K562 (cell line): Measurements from ENCODE around the gene SUCO. TPM values are rescaled to one million over a fixed set of nuclear protein-coding genes. Genes with fewer than 3 reads are reported as not detected.

ENCODE experiments used
- ATAC-seq: fragments of 200-7000 bp; cut with Tn5 transposase; 3 replicates; pipeline ENCODE4 v1.9.1; 2020; ENCODE audit warnings: moderate library complexity
- BruUV-seq: library from RNA; stranded (reverse); fragments of 400-500 nt; replicated peaks from 2 replicates; lab custom pipeline; 2021; lab: Mats Ljungman, UMichigan
- CTCF ChIA-PET: fragments of 300-600 bp; formaldehyde crosslinking; extraction: SDS; loops from one replicate; lab custom pipeline; 2021; ENCODE audit warnings: low intra/inter-chr PET ratio; lab: Yijun Ruan, JAX
- POLR2A ChIA-PET: fragments of 300-600, 350-650 bp; sonication (Branson Sonifier 250); formaldehyde crosslinking; extraction: SDS; loops from one replicate; lab custom pipeline; 2021; ENCODE audit warnings: antibody characterized with exemption, inconsistent platforms; lab: Yijun Ruan, JAX
- DNase-seq, 4 experiments: peaks; one replicate each; pipeline versions ENCODE4 v3.0.0 to v3.0.0-alpha.2; 2011 to 2018; ENCODE audit warnings: low spot score in 3 of 4, mixed read lengths in 3 of 4; ENCODE audit errors: extremely low read depth in 1 of 4
- FAIRE-seq: peaks from 2 replicates; lab custom pipeline; 2011; peaks lifted over from hg19 to GRCh38; lab: Jason Lieb, UNC
- H2AFZ ChIP-seq: 2 replicates; pipeline ENCODE4 v1.6.0; 2011; ENCODE audit warnings: low read depth, low read length, control low read depth, inconsistent platforms
- H3K27ac ChIP-seq: fragments of 200-600 bp; 3 replicates; pipeline ENCODE4 v1.8.0; 2011; ENCODE audit warnings: low read depth, mild to moderate bottlenecking, control low read depth, inconsistent platforms, low read length, moderate library complexity, mixed read lengths; ENCODE audit errors: extremely low read depth
- H3K27me3 ChIP-seq, 2 experiments: fragments of 300-600 bp in 1 of 2; 2 replicates in 1 of 2; 3 replicates in 1 of 2; pipeline versions ENCODE4 v1.6.0 to v1.8.0; 2011; ENCODE audit warnings: inconsistent platforms in 2 of 2, low read length in 2 of 2, mild to moderate bottlenecking in 1 of 2, mixed read lengths in 1 of 2, moderate library complexity in 1 of 2; ENCODE audit not compliant: control insufficient read depth in 2 of 2, insufficient read depth in 2 of 2
- H3K36me3 ChIP-seq: fragments of 300-600 bp; 3 replicates; pipeline ENCODE4 v1.8.0; 2011; ENCODE audit warnings: mild to moderate bottlenecking, low read length, inconsistent platforms; ENCODE audit not compliant: control insufficient read depth, insufficient read depth
- H3K4me1 ChIP-seq, 2 experiments: fragments of 200-600 bp in 1 of 2; replicated peaks in 1 of 2; 2 replicates in 1 of 2; 3 replicates in 1 of 2; pipeline versions ENCODE4 v1.5.1 to v1.8.0; 2011; ENCODE audit warnings: inconsistent platforms in 2 of 2, low read length in 2 of 2, mild to moderate bottlenecking in 1 of 2, mixed read lengths in 1 of 2, moderate library complexity in 1 of 2; ENCODE audit not compliant: control insufficient read depth in 2 of 2, insufficient read depth in 2 of 2
- H3K4me2 ChIP-seq: 2 replicates; pipeline ENCODE4 v1.6.1; 2011; ENCODE audit warnings: low read length, control low read depth, inconsistent platforms, mixed read lengths; ENCODE audit not compliant: insufficient read depth
- H3K4me3 ChIP-seq: fragments of 200-600 bp; sonication (generic), shearing (Covaris generic); 2 replicates; pipeline ENCODE4 v1.5.1; 2016; ENCODE audit warnings: control low read depth, inconsistent platforms
- H3K79me2 ChIP-seq: fragments of 200-600 bp; 3 replicates; pipeline ENCODE4 v1.8.0; 2011; ENCODE audit warnings: low read length, inconsistent platforms; ENCODE audit not compliant: control insufficient read depth, insufficient read depth
- H3K9ac ChIP-seq, 2 experiments: 2 replicates each; pipeline versions ENCODE4 v1.6.0 to v1.6.1; 2011; ENCODE audit warnings: low read depth in 2 of 2, low read length in 2 of 2, control low read depth in 1 of 2, inconsistent platforms in 1 of 2, mild to moderate bottlenecking in 1 of 2, mixed read lengths in 1 of 2; ENCODE audit not compliant: insufficient read depth in 1 of 2
- H3K9me1 ChIP-seq: one replicate; pipeline ENCODE4 v1.6.0; 2011; ENCODE audit warnings: inconsistent platforms, mild to moderate bottlenecking, low read length, moderate library complexity; ENCODE audit not compliant: control insufficient read depth, insufficient read depth
- H3K9me3 ChIP-seq: replicated peaks from 2 replicates; pipeline ENCODE4 v1.5.1; 2011; ENCODE audit warnings: low read depth, low read length, inconsistent platforms; ENCODE audit not compliant: control insufficient read depth, insufficient read depth
- H4K20me1 ChIP-seq: replicated peaks from 2 replicates; pipeline ENCODE4 v1.6.1; 2011; ENCODE audit warnings: low read length, inconsistent platforms, mixed read lengths; ENCODE audit not compliant: control insufficient read depth, insufficient read depth
- ETS1 ChIP-seq: conservative IDR thresholded peaks from 2 replicates; pipeline ENCODE4 v1.6.1; 2011; ENCODE audit warnings: low read depth, mild to moderate bottlenecking, low read length; ENCODE audit not compliant: control insufficient read depth
- HIVEP1 ChIP-seq: fragments of 250-450 bp; sonication (Bioruptor Pico); IDR thresholded peaks from 2 replicates; pipeline ENCODE4 v1.4.0; 2020; ENCODE audit warnings: mild to moderate bottlenecking
- MAFF ChIP-seq: IDR thresholded peaks from 2 replicates; pipeline ENCODE4 v1.6.1; 2012; ENCODE audit warnings: low read length, improper control_type of control experiment
- MAFG ChIP-seq: fragments of 450-650 bp; conservative IDR thresholded peaks from 2 replicates; pipeline ENCODE4 v1.6.1; 2016; ENCODE audit warnings: missing genetic modification characterization, missing compliant biosample characterization
- MAFK ChIP-seq: IDR thresholded peaks from 2 replicates; pipeline ENCODE4 v1.6.1; 2011; ENCODE audit warnings: low read length, improper control_type of control experiment
- NR0B1 ChIP-seq: fragments of 450-650 bp; IDR thresholded peaks from one replicate; pipeline ENCODE4 v1.6.1; 2018; ENCODE audit warnings: mild to moderate bottlenecking, moderate library complexity; ENCODE audit not compliant: partially characterized antibody
- PPARD ChIP-seq: fragments of 250-450 bp; sonication (Bioruptor Pico); IDR thresholded peaks from 2 replicates; pipeline ENCODE4 v1.8.0; 2022; ENCODE audit warnings: inconsistent platforms, mild to moderate bottlenecking, moderate library complexity
- SMARCA5 ChIP-seq: fragments of 450-650 bp; IDR thresholded peaks from 2 replicates; pipeline ENCODE4 v1.6.1; 2016
- TSHZ1 ChIP-seq: fragments of 250-450 bp; sonication (Bioruptor Pico); IDR thresholded peaks from 2 replicates; pipeline ENCODE4 v1.4.0; 2020; ENCODE audit warnings: mild to moderate bottlenecking, moderate library complexity
- ZNF232 ChIP-seq: sonication (generic); formaldehyde crosslinking; IDR thresholded peaks from 2 replicates; pipeline ENCODE4 v1.8.0; 2022; ENCODE audit warnings: mild to moderate bottlenecking, missing genetic modification reagents
- ZNF584 ChIP-seq: fragments of 200-800 bp; sonication (Bioruptor generic); IDR thresholded peaks from 2 replicates; pipeline ENCODE4 v1.6.1; 2016; ENCODE audit warnings: low read depth, mild to moderate bottlenecking, missing genetic modification characterization, missing compliant biosample characterization
- WGBS: fragments of 100-300 bp; shearing (Covaris generic); methylation state at CpG from one replicate; pipeline ENCODE4 v1.1.6; 2016; ENCODE audit warnings: low coverage, mixed read lengths; ENCODE audit not compliant: insufficient coverage; ENCODE audit errors: missing lambda C conversion rate; 5-methylcytosine and 5-hydroxymethylcytosine counted together
- in situ Hi-C: fragments of 300-500 bp; cut with MboI; formaldehyde crosslinking; loops from 4 replicates; pipeline ENCODE4 v1.15.0; 2018; ENCODE audit warnings: inconsistent platforms, mixed read lengths
- intact Hi-C: fragments of 100-400 bp; cut with micrococcal nuclease; formaldehyde crosslinking; loops from 2 replicates; pipeline ENCODE4 v1.14.2; 2022
- polyA plus RNA-seq, 8 experiments: library from polyadenylated mRNA; depleted of rRNA in 4 of 8; stranded (reverse) in 5 of 8; unstranded in 3 of 8; fragments of >200 nt; fragmentation: Nextera tagmentation in 2 of 8; fragmentation: Illumina TruSeq in 1 of 8; extraction: Ambion mirVana in 2 of 8; extraction: Trizol in 1 of 8; gene quantifications; 2 replicates each; pipeline versions ENCODE4 v1.2.1 to v1.2.3, GENCODE V29; 2011 to 2014; ENCODE audit warnings: inconsistent platforms in 1 of 8, missing spikeins in 1 of 8
- total RNA-seq, 7 experiments: library from RNA; depleted of rRNA in 6 of 7; stranded (reverse); fragments of >200 nt in 6 of 7; fragmentation: Illumina TruSeq in 2 of 7; extraction: Trizol in 2 of 7; gene quantifications; 2 replicates each; pipeline versions ENCODE4 v1.2.1 to v1.2.3, GENCODE V29; 2011 to 2021; ENCODE audit warnings: low replicate concordance in 1 of 7

SUCO gene
- total and polyA plus RNA-seq, 9 of the 15 experiments (the other 6 are each of a cell fraction or from before 2014, with no cell fraction given) = 2.5 to 20.6 (median 14.3) TPM

DNA sequence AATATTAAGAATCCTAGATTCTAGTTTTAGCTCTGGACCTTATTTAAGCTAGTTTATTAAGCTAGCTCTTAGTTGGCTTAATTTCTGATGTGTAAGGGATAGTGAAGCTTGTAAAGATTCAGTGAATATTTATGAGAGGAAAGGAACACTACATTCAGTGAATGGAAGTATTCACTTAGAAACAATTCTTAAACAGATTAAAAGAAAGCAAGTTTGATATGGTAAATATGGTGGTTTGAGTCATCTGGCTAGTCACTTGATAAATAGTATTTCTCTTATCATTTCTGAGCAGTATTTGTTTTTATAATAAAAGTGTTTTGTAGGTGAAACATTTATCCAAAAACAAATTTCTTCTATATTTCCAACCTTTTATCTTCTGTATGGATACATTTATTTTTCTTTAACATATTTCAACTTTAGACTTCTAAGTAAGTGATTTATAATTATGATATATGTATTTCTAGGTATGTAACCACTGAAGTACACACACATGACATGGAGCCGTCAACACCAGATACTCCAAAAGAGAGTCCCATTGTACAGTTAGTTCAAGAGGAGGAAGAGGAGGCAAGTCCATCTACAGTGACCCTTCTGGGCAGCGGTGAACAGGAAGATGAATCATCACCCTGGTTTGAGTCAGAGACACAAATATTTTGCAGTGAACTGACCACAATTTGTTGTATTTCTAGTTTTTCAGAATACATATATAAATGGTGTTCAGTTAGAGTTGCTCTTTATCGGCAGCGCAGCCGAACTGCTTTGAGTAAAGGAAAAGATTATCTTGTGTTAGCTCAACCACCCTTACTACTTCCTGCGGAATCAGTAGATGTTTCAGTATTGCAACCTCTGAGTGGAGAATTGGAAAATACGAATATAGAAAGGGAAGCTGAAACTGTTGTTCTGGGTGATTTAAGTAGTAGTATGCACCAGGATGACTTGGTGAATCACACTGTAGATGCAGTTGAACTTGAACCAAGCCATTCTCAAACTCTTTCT is 55.6 kb downstream of the SUCO start (continued):
- no peak for TF ChIP-seq TSHZ1 (CRISPR knock-in tag)
- no peak for TF ChIP-seq MAFK

DNA sequence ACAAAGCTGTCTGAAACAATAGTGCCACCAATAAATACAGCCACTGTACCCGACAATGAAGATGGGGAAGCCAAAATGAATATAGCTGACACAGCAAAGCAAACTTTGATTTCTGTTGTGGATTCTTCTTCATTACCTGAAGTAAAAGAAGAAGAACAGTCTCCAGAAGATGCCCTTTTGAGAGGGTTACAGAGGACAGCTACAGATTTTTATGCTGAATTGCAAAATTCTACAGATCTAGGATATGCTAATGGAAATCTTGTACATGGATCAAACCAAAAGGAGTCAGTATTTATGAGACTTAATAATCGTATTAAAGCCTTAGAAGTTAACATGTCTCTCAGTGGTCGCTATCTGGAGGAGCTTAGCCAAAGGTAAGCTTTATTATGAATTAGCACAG is 56.6 kb downstream of the SUCO start:
- in situ Hi-C loops (no loop called here), intact Hi-C loops (no loop called here)
- no peak overlapping the region for H2AFZ ChIP-seq
- no peaks in the 10 kb centered on the region for H3K79me2 ChIP-seq
- H3K4me2 ChIP-seq = no peak overlapping the region
- DNase-seq (no peak), FAIRE-seq (no peak), ATAC-seq (no peak)
- H4K20me1 ChIP-seq = no peaks in the 10 kb centered on the region
- peaks cover 26% of the 10 kb centered on the region for H3K36me3 ChIP-seq
- no peaks in the 10 kb centered on the region for H3K9me1 ChIP-seq
- no peaks in the 10 kb centered on the region for H3K27me3 ChIP-seq
- no peak overlapping the region for H3K9ac ChIP-seq
- H3K4me1 ChIP-seq = peaks cover 0 to 22% of the 10 kb centered on the region in 2 experiments; a peak in 3 of 5 replicates
- H3K4me3 ChIP-seq = no peak overlapping the region
- WGBS = 87% methylated on average over 3 of the region's 3 CpGs
- no peaks in the 10 kb centered on the region for H3K9me3 ChIP-seq
- POLR2A ChIA-PET = interaction anchor here (1.0 to 1.8 kb wide), 3 partner anchors 9 to 57 kb away, joined by 4 to 5 read pairs (median 5); no protein-coding TSS in a partner anchor
- peak overlapping the region; percentile 61; the same call in 1 of the 3 replicates for H3K27ac ChIP-seq
- BruUV-seq = no TSS peak
- CTCF ChIA-PET = no interaction called here
- TF ChIP-seq SMARCA5 (no peak), MAFK (peak; percentile 87), ETS1 (no peak), MAFF (peak; percentile 90), PPARD (CRISPR knock-in tag) (no peak), NR0B1 (no peak), HIVEP1 (CRISPR knock-in tag) (no peak), ZNF584 (no peak), ZNF232 (CRISPR knock-in tag) (no peak), MAFG (peak; percentile 92)
